Body of pancreas (tissue), 4 donors: ENCODE results near the gene CARD14.

Experiments
- CTCF ChIP-seq, 7 experiments: fragments of 450-650 bp in 4 of 7; fragments of 200-600 bp in 3 of 7; sonication (generic) in 3 of 7; IDR thresholded peaks; one replicate each; pipeline ENCODE4 v1.5.1; 2016 to 2019; ENCODE audit warnings: antibody characterized with exemption in 7 of 7
- POLR2A ChIP-seq, 3 donors: fragments of 450-650 bp; IDR thresholded peaks; one replicate each; pipeline ENCODE4 v1.6.1; 2016; ENCODE audit warnings: antibody characterized with exemption in 3 of 3, mild to moderate bottlenecking in 2 of 3

GRCh38 chr17:80213643-80213975 lies 43.8 kb downstream of the CARD14 start:
- TF ChIP-seq POLR2A (IDR thresholded peaks at IDR 0.05), result no peak
- no peak for TF ChIP-seq CTCF (IDR thresholded peaks at IDR 0.05)
